Measurements from ENCODE around the gene ZNF430.

ZNF430 gene

GRCh38 chr19:21082011-21082975 lies 61.8 kb downstream of the ZNF430 start, which contains the start of gene ZNF714:
ZNF714 (plus strand) TSS chr19:21082203; CDS start chr19:21098269, 16,066 bp downstream.
- Mint-ChIP-seq H3K27me3 (no peaks in the 10 kb centered on the region), H3K4me3 (peak within 1 kb of the TSS; percentile 100), H3K4me1 (peaks cover 17% of the 10 kb centered on the region), H3K27ac (ENCODE audit: low read depth) (peak within 1 kb of the TSS; percentile 97), H3K36me3 (ENCODE audit: insufficient read depth) (peaks cover 14% of the 10 kb centered on the region), H3K9me3 (no peaks in the 10 kb centered on the region)
- DNase-seq (ENCODE audit: low spot score in 2 of 2) (peak; percentile 64 to 83), ATAC-seq (replicated peaks; ENCODE audit: extremely low read depth, poor library complexity, severe bottlenecking) (peak; percentile 100)

GRCh38 chr19:21084343-21084742 lies 63.9 kb downstream of the ZNF430 start:
- peaks cover 17% of the 10 kb centered on the region for H3K4me1 Mint-ChIP-seq
- DNase-seq (ENCODE audit: low spot score in 2 of 2) (no peak), ATAC-seq (replicated peaks; ENCODE audit: extremely low read depth, poor library complexity, severe bottlenecking) (no peak)
- no peak overlapping the region for H3K4me3 Mint-ChIP-seq
- peaks cover 12% of the 10 kb centered on the region for H3K36me3 Mint-ChIP-seq (ENCODE audit: insufficient read depth)
- H3K27me3 Mint-ChIP-seq: no peaks in the 10 kb centered on the region
- no peak overlapping the region for H3K27ac Mint-ChIP-seq (ENCODE audit: low read depth)
- H3K9me3 Mint-ChIP-seq: no peaks in the 10 kb centered on the region

GRCh38 chr19:21087871-21088270 lies 67.4 kb downstream of the ZNF430 start:
- no peaks in the 10 kb centered on the region for H3K9me3 Mint-ChIP-seq
- peaks cover 7% of the 10 kb centered on the region for H3K4me1 Mint-ChIP-seq
- H3K27me3 Mint-ChIP-seq: no peaks in the 10 kb centered on the region
- no peak overlapping the region for H3K27ac Mint-ChIP-seq (ENCODE audit: low read depth)
- H3K36me3 Mint-ChIP-seq (ENCODE audit: insufficient read depth): peaks cover 8% of the 10 kb centered on the region
- DNase-seq (ENCODE audit: low spot score in 2 of 2) (no peak), ATAC-seq (replicated peaks; ENCODE audit: extremely low read depth, poor library complexity, severe bottlenecking) (no peak)
- no peak overlapping the region for H3K4me3 Mint-ChIP-seq

- peaks cover 19% of the 10 kb centered on the region for H3K4me1 Mint-ChIP-seq
- DNase-seq (ENCODE audit: low spot score in 2 of 2) (no peak), ATAC-seq (replicated peaks; ENCODE audit: extremely low read depth, poor library complexity, severe bottlenecking) (no peak)
- H3K9me3 Mint-ChIP-seq: no peaks in the 10 kb centered on the region
- H3K27me3 Mint-ChIP-seq: no peaks in the 10 kb centered on the region
- H3K27ac Mint-ChIP-seq (ENCODE audit: low read depth): no peak overlapping the region
- H3K4me3 Mint-ChIP-seq: no peak overlapping the region
- no peaks in the 10 kb centered on the region for H3K36me3 Mint-ChIP-seq (ENCODE audit: insufficient read depth)
These were observed 71.7 kb downstream of the ZNF430 start for GRCh38 chr19:21092109-21092508.

- Mint-ChIP-seq H3K4me1 (peaks cover 19% of the 10 kb centered on the region), H3K9me3 (no peaks in the 10 kb centered on the region), H3K36me3 (ENCODE audit: insufficient read depth) (peaks cover 6% of the 10 kb centered on the region), H3K27me3 (no peaks in the 10 kb centered on the region), H3K27ac (ENCODE audit: low read depth) (no peak overlapping the region), H3K4me3 (no peak overlapping the region)
- no peak for ATAC-seq (replicated peaks; ENCODE audit: extremely low read depth, poor library complexity, severe bottlenecking)
- DNase-seq (ENCODE audit: low spot score in 2 of 2): no peak
These were observed 74.0 kb downstream of the ZNF430 start for GRCh38 chr19:21094347-21095025.

GRCh38 chr19:21098291-21098690 lies 77.8 kb downstream of the ZNF430 start:
- Mint-ChIP-seq H3K27me3 (no peaks in the 10 kb centered on the region), H3K4me1 (peaks cover 19% of the 10 kb centered on the region), H3K9me3 (no peaks in the 10 kb centered on the region), H3K4me3 (no peak overlapping the region), H3K36me3 (ENCODE audit: insufficient read depth) (peaks cover 9% of the 10 kb centered on the region), H3K27ac (ENCODE audit: low read depth) (no peak overlapping the region)
- DNase-seq (ENCODE audit: low spot score in 2 of 2) (no peak), ATAC-seq (replicated peaks; ENCODE audit: extremely low read depth, poor library complexity, severe bottlenecking) (no peak)

- Mint-ChIP-seq H3K4me1 (no peaks in the 10 kb centered on the region), H3K4me3 (no peak overlapping the region), H3K27ac (ENCODE audit: low read depth) (no peak overlapping the region), H3K27me3 (no peaks in the 10 kb centered on the region), H3K36me3 (ENCODE audit: insufficient read depth) (peaks cover 15% of the 10 kb centered on the region), H3K9me3 (no peaks in the 10 kb centered on the region)
- DNase-seq (ENCODE audit: low spot score in 2 of 2) (no peak), ATAC-seq (replicated peaks; ENCODE audit: extremely low read depth, poor library complexity, severe bottlenecking) (no peak)
These were observed 81.2 kb downstream of the ZNF430 start for GRCh38 chr19:21101521-21102242.

GRCh38 chr19:21109116-21109515 lies 88.7 kb downstream of the ZNF430 start:
- Mint-ChIP-seq H3K9me3 (peaks cover 5% of the 10 kb centered on the region), H3K4me1 (no peaks in the 10 kb centered on the region), H3K27ac (ENCODE audit: low read depth) (no peak overlapping the region), H3K27me3 (no peaks in the 10 kb centered on the region), H3K36me3 (ENCODE audit: insufficient read depth) (peaks cover 12% of the 10 kb centered on the region), H3K4me3 (no peak overlapping the region)
- no peak for ATAC-seq (replicated peaks; ENCODE audit: extremely low read depth, poor library complexity, severe bottlenecking)
- DNase-seq (ENCODE audit: low spot score in 2 of 2): no peak
